Tibial nerve (tissue), 3 donors: ENCODE results near the gene ZNF407.

Experiments
- CTCF ChIP-seq, 5 experiments: fragments of 200-600 bp in 3 of 5; fragments of 450-650 bp in 2 of 5; sonication (generic) in 3 of 5; IDR thresholded peaks; one replicate each; pipeline ENCODE4 v1.5.1; 2016 to 2019; ENCODE audit warnings: antibody characterized with exemption in 5 of 5, mild to moderate bottlenecking in 3 of 5, moderate library complexity in 2 of 5
- POLR2A ChIP-seq, 2 donors: fragments of 450-650 bp; IDR thresholded peaks; one replicate each; pipeline ENCODE4 v1.6.1; 2017; ENCODE audit warnings: antibody characterized with exemption in 2 of 2, mild to moderate bottlenecking in 2 of 2, moderate library complexity in 2 of 2

- TF ChIP-seq CTCF (IDR thresholded peaks at IDR 0.05) (no peak), POLR2A (IDR thresholded peaks at IDR 0.05) (no peak)
Observed at GRCh38 chr18:74582642-74583041, 15.0 kb upstream of the ZNF407 start.
